ENCODE data around the gene NOXA1. TPM values are rescaled to one million over a fixed set of nuclear protein-coding genes. Genes with fewer than 3 reads are reported as not detected.
A peak's percentile ranks its signal among the peaks of the same experiment; 100 is the strongest.

The NOXA1 gene
- total and polyA plus RNA-seq, 2 of the 8 experiments (the other 6 are each of a cell fraction or from before 2014, with no cell fraction given) = 0.34 to 0.91 TPM

DNA sequence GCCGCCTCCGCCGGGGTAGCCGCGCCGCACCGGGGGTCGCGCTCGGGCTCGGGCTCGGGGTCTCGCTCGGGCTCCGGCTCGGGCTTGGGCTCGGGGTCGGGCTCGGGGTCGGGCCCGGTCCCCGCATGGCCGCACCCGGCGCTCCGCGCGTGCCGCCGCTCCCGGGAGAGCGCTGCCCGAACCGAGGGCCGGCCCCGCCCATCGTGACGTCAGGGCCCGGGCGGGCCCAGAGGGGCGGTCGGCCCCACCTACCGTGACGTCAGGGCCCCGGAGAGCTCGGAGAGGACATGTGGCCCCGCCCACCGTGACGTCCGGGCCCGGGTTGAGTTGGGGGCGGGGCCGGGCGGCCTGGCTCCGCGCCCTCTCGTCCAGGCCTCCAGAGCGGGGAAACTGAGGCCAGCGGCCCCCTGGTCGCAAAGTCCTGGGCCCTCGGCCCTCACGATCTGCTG is 36.0 kb downstream of the NOXA1 start, which contains the start of gene NSMF (continued):
- TF ChIP-seq RNF2 (IDR thresholded peaks at IDR 0.05; ENCODE audit: borderline replicate concordance, low read depth, low read length, missing control alignments, poor library complexity, severe bottlenecking) (no peak), BRCA1 (IDR thresholded peaks at IDR 0.05; ENCODE audit: low read depth, low read length) (no peak), NRF1 (IDR thresholded peaks at IDR 0.05; ENCODE audit: low read depth, low read length) (no peak), GABPA (IDR thresholded peaks at IDR 0.05; ENCODE audit: borderline replicate concordance, insufficient read depth, low read length) (no peak), SP4 (IDR thresholded peaks at IDR 0.05; ENCODE audit: low read length) (peak; percentile 58; the same call in 1 of the 2 replicates)
- TF ChIP-seq, protein P1, sequence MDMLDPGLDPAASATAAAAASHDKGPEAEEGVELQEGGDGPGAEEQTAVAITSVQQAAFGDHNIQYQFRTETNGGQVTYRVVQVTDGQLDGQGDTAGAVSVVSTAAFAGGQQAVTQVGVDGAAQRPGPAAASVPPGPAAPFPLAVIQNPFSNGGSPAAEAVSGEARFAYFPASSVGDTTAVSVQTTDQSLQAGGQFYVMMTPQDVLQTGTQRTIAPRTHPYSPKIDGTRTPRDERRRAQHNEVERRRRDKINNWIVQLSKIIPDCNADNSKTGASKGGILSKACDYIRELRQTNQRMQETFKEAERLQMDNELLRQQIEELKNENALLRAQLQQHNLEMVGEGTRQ (IDR thresholded peaks at IDR 0.05; ENCODE audit: low read length) = peak; percentile 24; the same call in 1 of the 2 replicates
